Right lobe of liver (tissue), 4 donors: Measurements from ENCODE around the gene UNC13B.

Experiments
- POLR2A ChIP-seq: fragments of 450-650 bp; IDR thresholded peaks from one replicate; pipeline ENCODE4 v1.6.1; 2017; ENCODE audit warnings: antibody characterized with exemption, mild to moderate bottlenecking
- TF ChIP-seq, protein P1 (sequence below), 4 donors: fragments of 200-600 bp in 3 of 4; fragments of 450-650 bp in 1 of 4; IDR thresholded peaks; one replicate each; pipeline versions ENCODE4 v1.5.1 to v1.8.0; 2016 to 2022; ENCODE audit warnings: antibody characterized with exemption in 4 of 4, mild to moderate bottlenecking in 2 of 4
- donor health status: DM: no; HTN: no; CAD: no.
- donor health status: DM: no; HTN: no; CAD: no.
- donor health status: DM: no; HTN: yes; CAD: no.

GRCh38 chr9:35286381-35286780, 124.6 kb downstream of the UNC13B start:
- TF ChIP-seq, protein P1, sequence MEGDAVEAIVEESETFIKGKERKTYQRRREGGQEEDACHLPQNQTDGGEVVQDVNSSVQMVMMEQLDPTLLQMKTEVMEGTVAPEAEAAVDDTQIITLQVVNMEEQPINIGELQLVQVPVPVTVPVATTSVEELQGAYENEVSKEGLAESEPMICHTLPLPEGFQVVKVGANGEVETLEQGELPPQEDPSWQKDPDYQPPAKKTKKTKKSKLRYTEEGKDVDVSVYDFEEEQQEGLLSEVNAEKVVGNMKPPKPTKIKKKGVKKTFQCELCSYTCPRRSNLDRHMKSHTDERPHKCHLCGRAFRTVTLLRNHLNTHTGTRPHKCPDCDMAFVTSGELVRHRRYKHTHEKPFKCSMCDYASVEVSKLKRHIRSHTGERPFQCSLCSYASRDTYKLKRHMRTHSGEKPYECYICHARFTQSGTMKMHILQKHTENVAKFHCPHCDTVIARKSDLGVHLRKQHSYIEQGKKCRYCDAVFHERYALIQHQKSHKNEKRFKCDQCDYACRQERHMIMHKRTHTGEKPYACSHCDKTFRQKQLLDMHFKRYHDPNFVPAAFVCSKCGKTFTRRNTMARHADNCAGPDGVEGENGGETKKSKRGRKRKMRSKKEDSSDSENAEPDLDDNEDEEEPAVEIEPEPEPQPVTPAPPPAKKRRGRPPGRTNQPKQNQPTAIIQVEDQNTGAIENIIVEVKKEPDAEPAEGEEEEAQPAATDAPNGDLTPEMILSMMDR (IDR thresholded peaks at IDR 0.05) = no peak
- no peak for TF ChIP-seq POLR2A
